GM10266 (cell line): ENCODE measurements around the gene PLXNB3.
"Not testable (repeated sequence)": the region's sequence is repeated elsewhere in the genome, so short reads cannot be mapped to it uniquely, and the experiment has no call there.

ENCODE experiments used
- DNase-seq: peaks from one replicate; pipeline ENCODE4 v3.0.0; 2012; ENCODE audit errors: extremely low spot score
- TF ChIP-seq, protein P1 (sequence below): IDR thresholded peaks from 2 replicates; pipeline ENCODE4 v1.5.1; 2012; ENCODE audit warnings: mild to moderate bottlenecking, low read depth; ENCODE audit not compliant: control insufficient read depth, insufficient read depth; ENCODE audit errors: missing control alignments

Gene PLXNB3

DNA sequence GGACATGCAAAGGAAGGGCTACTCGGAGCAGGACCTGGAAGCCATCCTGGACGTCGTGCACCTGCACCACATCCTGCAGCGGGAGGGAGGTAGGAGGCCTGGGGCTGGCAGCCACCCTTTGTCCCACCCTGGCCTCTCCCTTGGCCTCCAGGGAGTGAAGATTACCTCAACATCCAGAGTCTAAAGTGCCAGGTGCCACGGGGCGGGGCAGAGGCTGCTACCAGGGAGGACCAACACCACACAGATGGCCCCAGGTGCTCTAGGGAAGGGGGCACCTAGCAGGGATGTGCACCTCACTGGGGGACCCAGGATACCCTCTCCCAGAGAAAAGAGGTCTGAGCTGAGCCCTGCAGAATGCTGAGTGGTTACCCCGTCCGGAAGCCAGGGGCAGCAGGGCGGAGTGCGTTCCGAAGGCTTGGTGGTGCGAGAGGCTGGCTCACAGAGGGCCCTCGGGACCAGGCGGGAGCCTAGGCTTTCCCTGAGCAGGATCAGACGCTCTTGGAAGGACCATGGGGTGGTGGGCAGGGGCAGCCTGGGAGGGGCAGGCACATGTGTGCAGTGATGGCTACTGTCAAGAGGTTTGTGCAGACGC, 23.3 kb upstream of the PLXNB3 start:
- no peak for DNase-seq
- TF ChIP-seq, protein P1, sequence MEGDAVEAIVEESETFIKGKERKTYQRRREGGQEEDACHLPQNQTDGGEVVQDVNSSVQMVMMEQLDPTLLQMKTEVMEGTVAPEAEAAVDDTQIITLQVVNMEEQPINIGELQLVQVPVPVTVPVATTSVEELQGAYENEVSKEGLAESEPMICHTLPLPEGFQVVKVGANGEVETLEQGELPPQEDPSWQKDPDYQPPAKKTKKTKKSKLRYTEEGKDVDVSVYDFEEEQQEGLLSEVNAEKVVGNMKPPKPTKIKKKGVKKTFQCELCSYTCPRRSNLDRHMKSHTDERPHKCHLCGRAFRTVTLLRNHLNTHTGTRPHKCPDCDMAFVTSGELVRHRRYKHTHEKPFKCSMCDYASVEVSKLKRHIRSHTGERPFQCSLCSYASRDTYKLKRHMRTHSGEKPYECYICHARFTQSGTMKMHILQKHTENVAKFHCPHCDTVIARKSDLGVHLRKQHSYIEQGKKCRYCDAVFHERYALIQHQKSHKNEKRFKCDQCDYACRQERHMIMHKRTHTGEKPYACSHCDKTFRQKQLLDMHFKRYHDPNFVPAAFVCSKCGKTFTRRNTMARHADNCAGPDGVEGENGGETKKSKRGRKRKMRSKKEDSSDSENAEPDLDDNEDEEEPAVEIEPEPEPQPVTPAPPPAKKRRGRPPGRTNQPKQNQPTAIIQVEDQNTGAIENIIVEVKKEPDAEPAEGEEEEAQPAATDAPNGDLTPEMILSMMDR: no peak

GRCh38 chrX:153741446-153741845, 22.6 kb upstream of the PLXNB3 start:
- DNase-seq: no peak
- TF ChIP-seq, protein P1: no peak

GRCh38 chrX:153742111-153742510, 21.9 kb upstream of the PLXNB3 start:
- not testable (repeated sequence) for DNase-seq

- DNase-seq: not testable (repeated sequence)
Observed at GRCh38 chrX:153742796-153743467, 21.1 kb upstream of the PLXNB3 start.

GRCh38 chrX:153743468-153744209, 20.4 kb upstream of the PLXNB3 start:
- not testable (repeated sequence) for DNase-seq

DNA sequence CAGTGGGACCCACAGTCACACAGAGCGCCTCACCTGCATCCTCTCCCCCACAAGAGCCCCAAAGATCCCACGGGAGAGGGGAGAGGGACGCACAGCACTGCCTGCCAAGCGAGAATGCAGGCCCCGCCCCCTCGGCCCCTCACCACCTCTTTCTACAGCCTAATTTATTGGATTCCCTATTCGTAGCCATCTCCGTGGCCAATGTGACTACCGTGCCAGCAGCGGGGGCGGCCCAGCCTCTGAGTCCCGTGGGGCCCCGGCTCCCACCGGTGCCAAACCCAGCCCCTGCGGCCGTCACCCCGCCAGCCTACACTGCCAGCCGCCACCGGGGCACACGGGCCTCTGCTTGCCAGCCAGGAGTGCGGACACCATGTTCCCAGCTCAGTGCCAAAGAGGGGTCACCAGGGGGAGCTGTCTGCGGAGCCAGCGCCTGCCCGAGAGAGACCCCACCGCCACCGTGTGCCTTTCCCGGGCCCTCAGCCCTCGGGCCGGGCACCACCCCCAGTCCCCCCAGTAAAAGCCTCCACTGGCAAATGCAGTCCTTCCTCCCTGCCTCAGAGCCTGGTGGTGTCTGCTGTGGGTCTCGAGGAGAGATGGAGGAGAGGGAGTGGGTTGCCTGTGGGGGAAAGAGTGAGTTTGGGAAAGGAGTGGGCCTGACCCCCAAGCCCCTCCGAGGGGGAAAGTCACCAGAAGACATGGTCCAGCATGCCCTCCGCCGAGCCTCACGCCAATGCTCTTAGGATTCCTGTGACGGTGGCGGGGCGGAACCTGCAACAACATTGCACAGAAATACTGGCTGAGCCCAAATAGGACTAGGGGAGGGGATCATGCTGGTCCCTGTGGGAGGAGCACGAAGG, 19.6 kb upstream of the PLXNB3 start:
- DNase-seq: no peak
- TF ChIP-seq, protein P1: no peak

- not testable (repeated sequence) for DNase-seq
Observed at GRCh38 chrX:153745067-153745433, 19.0 kb upstream of the PLXNB3 start.

DNA sequence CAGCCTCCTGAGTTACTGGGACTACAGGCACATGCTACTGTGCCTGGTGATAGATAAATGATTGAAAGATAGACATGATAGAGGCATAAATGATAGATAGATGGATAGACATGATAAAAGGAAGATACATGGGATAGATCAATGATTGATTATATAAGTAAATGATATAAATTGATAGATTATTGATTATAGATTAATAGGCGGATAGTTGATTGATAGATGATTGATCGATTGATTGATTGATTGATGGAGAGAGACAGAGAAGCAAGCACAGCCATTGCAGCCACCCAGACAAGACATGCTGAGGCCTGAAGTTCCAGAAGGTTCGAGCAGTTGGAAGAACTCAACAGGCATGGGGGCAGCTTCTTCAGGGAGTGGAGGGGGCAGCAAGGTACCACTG, 17.7 kb upstream of the PLXNB3 start:
- no peak for DNase-seq
- TF ChIP-seq, protein P1: no peak

- DNase-seq: not testable (repeated sequence)
Observed at GRCh38 chrX:153746991-153747390, 17.1 kb upstream of the PLXNB3 start.

DNA sequence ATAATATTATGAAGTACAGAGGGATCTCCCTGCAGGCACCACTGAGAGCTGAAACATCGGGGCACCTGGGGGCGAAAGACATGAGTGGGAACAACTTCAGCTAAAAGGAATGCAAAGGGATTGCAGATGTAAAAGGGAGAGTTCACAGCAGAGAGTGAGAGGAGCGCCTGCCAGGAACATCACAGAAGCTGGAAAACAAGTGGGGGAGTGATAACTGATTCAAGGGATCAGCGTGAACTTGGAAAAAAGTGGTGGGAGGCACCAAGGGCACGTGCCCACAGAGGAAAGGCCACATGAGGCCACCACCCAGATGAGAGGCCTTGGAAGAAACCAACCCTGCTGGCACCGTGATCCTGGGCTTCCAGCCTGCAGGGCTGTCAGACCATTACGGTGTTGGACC, 15.0 kb upstream of the PLXNB3 start:
- DNase-seq: not testable (repeated sequence)
